ENCODE data around the gene MYBBP1A.

The MYBBP1A gene

DNA sequence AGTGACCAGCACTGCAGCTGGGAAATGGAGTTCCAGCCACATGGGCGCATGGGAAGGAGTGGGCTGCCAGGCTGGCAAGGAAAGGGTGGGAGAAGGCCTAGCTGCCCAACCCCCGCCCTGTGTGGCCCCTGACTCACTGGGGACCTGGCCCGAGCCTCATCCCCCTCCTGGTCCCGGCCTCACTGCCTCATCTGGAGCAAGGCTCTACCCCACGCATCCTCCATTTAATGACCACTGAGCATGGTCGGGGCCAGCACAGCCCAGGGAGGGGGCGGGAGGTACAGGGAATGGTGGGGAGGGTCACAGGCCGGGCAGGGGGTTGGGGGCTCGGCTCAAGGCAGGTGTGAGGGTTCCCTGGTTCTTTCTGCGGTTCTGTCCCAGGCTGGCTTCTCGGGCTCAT is 40.4 kb downstream of the MYBBP1A start:
- DNase-seq = no peak

DNA sequence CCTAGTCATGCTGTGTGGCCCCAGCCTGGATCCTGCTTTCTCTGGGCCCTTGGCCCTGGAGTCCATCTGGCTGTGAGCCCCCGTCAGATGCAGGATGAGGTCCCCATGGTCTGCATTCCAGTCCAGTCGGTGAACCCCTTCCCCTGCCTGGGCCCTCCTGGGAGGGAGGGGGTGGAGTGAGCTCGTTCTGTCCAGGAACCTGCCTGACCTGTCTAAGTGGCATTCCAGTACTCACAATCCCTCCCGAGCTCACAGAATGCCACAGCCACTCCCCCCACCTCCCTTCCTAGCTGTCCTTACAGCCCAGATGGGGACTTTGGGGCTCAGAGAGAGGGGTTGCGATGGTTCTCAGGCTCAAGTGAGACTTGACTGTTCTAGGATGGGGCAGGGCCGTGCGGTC is 41.0 kb downstream of the MYBBP1A start:
- no peak for DNase-seq

DNA sequence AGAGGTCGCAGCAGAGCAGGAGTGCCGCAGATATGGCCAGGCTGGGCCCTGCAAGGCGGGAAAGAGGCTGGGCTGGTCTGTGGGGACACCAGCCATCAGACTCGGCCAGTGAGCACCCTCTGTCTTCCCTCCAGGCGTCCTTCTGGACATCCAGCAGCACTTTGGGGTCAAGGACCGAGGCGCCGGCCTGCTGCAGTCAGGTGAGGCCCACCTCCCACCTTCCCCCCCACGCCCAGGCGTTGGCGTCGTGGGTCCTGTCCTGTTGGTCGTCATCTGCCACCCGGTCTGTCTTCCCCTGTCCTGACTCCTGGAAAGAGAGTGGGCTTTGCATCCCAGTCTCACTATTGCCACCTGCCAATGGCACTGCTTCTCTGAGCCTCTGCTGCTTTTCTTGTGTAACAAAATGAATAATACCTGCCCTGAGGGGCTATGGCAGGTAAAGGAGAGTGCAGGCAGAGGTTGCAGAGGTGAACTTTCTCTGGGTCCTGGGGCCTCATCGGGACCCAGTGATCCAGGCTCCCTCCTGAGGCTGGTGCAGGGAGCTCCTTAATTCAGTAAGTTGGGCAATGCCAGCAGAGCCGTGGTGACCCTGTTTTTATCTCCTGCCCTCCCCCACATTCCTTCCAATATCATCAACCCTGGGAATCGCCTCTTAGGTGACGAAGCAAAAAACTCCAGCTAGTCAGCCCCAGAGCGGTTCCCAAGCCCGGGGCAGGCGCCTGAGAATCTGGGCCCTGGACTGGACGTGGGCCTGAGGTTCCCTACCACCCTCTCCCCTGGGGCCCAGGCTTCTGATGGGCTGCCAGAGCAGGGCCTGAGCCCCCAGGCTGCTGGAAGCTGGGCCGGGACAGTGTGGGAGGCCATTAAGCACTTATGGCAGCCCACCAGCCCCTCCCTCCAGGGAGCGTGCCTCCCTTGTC is 41.8 kb downstream of the MYBBP1A start:
- no peak for DNase-seq

DNA sequence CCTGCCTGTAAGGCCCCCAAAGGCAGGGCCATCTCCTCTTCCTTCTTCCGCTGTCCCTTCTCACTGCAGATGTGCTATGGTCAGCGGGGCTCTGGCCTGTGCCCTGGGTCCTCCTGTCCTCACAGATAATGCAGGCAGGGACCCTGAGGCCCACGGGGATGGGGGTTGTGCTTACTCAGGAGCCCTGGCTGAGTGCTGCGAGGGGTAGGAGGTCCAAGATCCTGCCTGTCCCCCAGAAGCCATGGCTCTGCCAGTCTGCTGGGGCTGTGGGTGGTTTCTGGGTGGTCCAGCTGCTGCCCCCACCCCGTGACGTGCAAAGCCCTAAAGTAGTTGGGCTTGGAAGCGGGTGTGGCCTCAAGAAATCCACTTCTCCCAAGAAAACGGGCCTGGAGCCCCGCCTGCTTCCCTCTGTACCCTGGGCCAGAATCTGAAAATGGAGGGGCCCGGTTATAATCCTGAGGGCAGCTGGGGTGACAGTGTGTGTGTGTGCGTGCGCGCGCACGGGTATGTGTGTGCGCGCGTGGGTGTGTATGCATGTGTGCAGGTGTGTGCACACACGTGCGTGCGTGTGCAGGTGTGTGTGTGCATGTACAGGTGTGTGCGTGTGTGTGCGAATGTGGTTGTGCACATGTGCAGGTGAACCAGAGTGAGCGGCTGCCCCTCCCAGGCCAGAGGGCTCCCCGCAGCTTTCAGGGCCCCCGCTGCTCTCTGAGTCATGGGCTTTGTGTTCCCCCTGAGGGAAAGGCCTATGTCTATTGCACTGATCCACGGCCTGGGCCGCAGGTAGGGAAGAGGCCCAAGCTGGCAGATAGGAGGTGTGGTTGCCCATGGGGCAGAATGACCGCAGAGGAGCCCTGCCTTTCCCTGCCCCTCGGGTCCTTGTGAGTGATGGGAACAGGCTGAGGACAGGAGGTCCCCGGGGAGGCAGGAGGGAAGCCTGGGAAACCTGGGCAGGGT is 42.8 kb downstream of the MYBBP1A start:
- DNase-seq = no peak

DNA sequence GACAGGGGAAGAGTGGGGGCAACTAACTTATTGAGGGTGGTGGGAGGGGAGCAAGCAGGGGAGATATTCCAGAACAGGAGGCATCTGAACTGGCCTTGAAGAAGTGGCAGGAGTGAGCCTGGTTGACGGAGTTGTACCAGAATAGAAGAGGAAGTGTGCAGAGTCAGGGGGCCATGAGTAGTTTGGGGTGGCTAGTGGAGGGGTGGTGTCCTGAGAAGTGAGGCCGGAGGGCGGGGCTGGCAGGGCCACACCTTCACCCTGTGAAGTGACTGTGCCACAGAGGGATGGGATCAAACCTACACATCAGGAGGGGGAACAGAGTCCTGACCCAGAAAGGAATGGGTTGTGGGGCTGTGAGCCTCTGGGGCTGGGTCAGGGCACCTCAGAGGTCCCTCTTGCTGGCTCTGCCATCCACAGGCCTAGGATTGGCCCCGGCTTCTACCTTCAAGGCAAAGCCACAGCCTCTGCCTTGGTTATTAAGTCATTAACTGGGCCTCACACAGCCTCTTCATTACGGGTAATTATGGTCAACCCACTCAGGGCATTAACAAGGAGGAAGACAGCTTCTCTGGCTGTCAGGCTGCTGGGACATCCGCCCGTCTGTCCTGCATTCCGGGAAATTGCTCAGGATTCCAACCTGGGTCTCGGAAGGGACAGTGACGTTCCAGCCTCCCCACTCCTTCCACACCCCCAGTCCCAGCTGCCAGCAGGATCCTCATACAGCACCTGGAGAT is 43.8 kb downstream of the MYBBP1A start:
- no peak for DNase-seq

DNA sequence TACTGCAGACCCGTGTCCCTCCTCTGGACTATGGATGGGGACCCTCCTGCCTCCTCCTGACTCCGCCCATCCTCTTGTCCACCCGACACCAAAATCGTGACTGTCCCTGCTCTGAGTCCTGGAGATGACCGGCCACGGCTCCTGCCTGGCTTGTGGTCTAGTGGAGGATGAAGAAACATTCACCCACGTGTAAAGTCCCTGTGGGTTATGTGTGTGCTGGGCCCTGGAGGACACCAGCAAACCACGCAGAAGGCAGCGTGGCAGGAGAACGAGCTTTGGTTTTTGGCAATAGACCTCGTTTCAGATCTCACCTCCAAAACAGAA is 44.6 kb downstream of the MYBBP1A start:
- DNase-seq = no peak

DNA sequence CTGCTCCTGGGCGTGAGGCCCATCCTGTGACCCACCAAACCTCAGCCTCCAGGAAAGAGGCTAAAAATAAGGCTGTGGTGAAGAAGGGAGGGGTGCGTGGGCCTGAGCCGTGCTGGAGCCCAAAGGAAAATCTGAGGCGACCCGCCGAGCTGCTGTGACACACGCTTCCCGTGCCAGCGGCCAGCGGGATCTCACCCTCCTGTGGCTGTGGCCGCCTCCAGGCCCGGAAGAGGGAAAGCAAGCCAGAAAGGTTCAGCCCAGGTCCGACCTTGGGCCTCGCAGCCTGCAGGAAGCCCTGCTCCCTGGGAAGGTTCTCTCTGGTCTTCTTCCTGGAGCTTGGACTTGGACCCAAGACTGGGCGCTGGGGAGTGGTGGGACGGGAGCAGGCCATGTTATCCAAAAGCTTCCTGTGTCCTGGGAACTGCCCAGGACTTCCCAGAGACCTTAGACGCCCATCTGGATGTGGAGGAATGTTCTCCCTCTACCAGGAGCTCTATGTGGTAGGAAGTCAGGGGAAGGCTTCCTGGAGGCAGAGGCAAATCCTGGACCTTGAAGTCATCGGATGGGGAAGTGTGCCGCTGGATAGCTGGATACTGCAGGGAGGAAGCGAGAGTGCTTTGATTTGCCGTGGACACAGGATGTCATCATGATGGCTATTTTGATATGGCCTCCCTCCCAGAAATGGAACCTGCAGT is 45.1 kb downstream of the MYBBP1A start:
- DNase-seq = no peak

DNA sequence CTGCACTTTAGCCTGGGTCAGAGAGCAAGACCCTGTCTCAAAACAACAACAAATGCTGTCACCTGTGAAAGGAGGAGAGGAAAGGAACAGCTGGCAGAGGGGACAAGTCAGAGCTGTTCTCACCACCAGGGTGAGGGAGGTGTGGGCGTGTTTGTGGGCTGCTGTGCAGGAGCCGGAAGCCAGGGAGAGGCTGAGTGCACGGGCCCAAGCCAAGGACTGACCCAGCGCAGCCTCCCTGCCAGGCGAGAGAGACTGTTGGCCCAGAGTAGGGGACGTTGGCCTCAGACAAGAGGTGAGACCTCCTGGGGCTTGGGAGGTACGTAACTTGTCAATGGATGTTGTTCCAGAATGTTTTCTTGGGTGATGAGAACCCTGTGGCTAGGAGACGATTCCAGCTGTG is 45.8 kb downstream of the MYBBP1A start:
- DNase-seq = no peak

DNA sequence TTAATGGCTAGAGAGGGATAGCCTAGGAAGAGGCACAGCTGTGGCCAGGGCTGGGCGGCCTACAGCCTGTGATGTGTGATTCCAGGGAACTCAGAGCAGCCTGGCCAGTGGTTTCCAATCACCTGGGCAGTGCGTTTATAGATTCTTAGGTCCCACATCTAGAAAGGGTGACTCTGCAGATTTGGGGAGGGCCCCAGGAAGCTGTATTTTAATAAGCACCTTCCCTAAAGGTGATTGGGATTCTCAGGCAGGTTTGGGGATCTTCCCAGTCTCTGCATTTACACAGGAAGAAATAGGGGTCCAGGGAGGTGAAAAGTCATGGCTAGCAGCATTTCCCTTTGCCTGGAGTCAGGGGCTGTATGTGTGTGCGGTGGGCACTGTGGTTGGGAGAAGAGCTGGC is 47.0 kb downstream of the MYBBP1A start:
- DNase-seq = no peak

DNA sequence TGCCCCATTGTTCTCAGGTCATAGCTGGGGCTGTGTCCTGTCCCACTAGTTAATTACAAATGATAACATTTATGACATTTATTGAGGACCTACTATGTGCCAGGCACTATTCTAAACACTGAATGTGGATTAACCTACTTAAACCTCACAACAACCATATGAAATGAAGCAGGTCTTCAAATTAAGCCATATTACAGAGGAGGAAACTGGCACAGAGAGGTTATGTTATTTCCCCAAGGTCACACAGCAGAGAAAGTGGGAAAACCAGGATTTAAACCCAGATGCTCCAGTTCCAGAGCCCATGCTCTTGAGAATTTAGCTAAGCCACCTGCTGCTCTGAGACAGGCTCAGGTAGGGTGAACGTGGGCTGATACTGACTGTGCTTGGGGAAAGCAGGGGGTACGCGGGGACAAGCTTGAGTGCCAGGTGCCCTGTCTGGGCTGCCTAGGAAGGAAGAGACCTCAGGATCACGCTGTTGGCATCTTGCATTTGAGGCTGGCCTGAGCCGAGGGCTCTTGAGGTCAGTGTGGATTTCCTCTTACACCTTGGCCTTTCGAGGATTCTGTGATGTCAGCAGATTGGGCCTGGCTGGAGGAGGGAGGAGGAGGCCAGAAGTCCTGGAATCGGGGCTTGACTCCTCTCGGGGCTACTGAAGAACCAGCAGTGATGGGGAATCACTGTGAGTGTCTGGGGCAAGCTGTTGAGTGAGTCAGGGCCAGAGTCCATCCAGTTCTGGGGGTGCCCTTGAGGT is 47.6 kb downstream of the MYBBP1A start:
- DNase-seq = no peak

DNA sequence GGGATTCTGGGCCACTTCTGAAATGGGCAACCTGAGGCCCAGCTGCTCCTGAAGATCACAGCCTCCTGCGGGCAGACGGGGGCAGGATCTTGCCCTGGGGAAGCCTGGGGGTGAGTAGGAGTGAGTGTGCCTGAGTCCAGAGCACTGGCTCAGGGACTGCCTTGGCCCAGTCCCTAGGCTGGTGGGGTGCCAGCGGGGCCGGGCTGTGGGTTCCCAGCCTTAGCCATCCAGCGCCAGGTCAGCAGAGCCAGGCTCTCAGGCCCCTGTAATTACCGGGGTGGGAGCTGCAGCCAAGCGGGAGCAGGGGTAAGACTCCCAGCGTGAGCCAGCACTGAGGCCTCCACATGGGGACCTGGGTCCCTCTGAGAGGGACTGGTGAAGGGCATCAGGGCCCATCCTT is 48.3 kb downstream of the MYBBP1A start:
- no peak for DNase-seq

DNA sequence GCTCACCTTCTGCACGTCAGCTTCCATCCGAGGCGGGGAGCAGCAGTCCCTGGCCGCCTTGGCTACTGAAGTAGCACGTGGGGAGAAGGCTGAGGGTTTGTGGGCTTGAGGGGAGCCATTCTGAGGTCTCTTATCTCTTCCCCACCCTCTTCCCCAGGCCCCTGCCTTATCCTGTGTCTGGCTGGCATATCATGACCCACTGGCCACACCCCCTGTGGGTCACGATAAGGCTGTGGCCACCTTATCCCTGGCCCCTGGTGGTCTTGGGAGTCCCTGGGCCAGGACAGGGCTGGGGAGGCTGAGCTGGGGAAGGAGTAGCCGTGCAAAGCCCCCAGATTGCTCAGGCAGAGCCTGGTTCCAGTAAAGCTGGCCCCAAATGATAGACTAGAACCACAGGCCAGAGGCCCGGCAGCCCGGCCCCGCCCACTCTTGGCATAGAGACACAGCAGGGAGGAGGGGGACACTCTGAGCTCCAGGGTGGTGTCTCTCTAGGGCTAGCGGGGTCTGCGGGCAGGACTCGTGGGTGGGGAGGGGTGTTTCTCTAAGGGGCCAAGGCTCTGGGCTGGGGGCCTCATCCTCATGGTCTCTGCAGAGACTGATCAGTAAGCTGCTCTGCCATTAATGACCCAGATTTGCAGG is 48.9 kb downstream of the MYBBP1A start:
- DNase-seq = no peak

DNA sequence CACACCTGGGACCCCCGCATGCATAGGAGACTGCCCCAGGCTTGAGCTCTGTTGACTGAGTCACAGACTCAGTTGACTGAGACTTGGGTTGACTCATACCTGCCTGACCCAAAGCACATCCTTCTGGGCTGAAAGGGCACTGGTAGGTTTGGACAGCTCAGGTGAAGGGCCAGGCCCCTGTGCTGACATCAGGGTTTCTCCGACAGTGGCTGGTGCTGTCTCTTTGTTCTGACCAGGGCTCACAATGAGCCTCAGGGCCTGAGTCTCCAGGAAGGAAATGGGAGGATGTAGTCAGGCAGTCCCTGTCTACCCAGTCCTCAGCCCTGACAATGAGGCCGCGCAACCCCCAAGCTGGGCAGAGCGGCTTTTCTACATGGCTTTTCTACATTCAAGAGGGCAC is 50.0 kb downstream of the MYBBP1A start:
- no peak for DNase-seq

DNA sequence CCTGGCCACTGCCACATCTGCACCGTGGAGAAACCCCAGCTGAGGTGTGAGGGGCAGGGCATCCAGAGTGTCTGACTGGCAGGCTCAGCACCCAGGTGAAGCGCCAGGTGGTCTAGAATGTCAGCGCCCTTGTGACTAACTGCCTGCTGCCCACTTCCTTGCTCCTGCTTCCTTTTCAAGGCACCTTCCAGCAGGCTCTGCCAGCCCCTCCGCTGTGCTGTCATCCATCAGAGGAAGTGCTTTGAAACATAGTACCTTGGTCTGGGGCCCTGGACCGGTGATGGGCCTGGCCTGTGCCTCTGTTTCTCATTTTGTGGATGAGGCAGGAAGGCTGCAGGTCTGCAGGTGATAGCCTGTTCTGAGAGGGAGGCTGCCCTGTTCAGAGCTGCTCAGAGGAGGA is 51.0 kb downstream of the MYBBP1A start:
- no peak for DNase-seq

DNA sequence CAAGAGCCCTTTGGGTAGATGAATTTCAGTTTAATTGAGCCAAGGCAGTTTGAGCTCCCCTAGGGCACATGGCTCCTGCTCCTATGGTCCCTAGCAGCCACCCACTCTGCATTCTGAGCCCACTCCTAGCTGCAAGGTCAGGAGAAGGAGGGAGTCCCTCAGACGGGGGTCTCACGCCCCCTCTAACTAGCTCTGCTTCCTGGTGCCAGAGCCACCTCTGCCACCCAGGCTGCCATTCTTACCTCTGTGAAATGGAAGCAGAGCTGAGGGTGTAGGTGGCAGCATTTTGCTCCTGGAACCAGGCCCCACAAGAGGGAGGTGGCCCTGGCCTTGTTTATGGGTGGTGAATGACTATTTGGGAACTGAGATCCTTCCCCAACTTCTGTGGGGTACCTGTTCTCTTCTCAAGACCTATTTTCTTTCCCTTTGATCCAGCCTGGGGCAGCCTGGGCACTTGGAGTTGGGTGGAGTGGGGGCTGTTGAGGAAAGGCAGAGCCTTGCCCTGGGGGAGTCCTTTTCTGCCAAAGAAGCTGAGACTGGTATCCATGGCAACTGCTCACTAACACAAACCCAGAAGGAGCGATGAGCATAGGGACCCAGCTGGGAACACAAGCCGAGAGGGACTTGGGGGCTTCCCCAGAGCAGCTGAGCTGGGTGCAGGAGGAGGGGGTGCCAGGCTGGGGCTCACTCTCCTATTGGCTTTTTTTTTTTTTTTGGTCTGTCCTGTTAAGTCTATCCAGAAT is 51.7 kb downstream of the MYBBP1A start:
- no peak for DNase-seq

DNA sequence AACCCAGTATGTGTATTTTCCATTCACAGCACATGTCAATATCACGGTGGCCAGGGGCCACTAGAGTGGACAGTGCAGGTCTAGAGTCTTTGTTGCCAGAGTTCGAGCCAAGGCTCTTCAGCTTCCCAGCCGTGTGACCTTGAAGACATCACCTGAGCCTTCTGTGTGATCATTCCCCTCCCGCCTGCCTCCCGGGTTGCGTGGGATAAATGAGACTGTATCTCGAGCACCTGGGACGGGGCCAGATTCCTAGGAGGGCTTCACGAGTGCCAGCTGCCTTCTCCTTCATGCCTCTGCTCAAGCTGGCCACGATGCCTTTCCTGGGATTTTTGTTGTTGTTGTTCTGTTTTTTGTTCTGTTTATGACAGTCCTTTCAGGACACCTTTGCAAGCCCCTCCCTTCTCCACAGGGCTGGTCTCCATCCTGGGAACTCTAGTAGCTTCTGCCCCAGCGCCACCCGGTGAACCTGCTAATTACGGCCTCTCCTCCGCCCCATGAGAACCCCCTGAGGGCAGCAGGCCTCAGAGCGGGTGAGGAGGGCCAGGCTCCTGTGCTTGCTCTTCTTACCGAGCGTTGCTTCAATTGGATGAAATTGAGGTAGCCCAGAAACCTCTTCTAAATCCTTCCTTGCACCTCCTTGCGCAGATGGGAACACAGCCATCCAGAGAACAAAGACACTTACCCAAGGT is 52.6 kb downstream of the MYBBP1A start:
- no peak for DNase-seq

DNA sequence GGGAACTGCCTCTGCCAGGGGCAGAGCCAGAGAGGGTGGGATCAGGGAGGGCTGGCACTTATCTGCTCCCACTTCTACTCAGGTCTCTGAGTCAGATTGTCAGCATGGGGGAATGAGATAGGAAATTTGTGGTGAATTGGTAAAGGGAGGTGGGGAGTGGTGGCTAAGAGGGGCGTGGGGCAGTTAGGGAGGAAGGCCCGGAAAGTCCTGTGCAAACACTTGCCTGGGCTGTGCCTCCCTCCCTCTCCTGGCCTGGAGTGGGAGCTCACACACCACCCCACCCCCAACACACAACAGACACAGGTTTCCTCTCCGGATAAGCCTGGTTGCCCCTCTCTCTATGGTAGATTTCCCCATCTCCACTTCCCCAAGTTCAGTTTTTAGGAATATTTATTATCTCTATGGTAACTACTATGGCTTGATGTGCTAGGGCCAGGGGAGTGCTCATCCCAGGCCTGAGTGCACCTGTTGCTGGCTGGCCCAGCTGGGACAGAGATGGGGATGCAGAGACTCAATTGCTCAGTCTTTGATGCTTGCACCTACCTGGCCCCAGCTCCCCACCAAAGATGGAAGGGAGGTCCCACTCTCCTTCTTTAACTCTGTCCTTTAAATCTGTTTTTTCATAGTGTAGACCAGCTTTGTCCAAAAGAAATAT is 53.8 kb downstream of the MYBBP1A start:
- DNase-seq = no peak

DNA sequence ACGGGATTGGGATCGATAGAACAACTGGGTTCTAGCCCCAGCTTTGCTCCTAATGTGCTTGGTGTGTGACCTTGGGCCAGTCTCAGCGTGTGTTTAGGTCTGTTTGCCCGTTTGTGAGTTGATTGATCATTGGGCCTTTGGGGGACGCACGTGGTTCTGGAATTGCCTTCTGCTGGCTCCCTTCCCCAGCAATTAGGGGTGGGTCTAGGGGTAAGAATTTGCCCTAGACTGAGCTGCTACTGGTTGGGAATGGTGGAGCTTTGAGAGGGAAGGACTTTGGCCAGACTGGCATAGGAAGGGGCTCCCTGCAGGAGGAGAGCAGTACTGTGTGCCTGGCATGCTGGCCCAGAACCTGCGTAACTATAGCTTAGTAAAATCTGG is 55.0 kb downstream of the MYBBP1A start:
- DNase-seq = no peak

DNA sequence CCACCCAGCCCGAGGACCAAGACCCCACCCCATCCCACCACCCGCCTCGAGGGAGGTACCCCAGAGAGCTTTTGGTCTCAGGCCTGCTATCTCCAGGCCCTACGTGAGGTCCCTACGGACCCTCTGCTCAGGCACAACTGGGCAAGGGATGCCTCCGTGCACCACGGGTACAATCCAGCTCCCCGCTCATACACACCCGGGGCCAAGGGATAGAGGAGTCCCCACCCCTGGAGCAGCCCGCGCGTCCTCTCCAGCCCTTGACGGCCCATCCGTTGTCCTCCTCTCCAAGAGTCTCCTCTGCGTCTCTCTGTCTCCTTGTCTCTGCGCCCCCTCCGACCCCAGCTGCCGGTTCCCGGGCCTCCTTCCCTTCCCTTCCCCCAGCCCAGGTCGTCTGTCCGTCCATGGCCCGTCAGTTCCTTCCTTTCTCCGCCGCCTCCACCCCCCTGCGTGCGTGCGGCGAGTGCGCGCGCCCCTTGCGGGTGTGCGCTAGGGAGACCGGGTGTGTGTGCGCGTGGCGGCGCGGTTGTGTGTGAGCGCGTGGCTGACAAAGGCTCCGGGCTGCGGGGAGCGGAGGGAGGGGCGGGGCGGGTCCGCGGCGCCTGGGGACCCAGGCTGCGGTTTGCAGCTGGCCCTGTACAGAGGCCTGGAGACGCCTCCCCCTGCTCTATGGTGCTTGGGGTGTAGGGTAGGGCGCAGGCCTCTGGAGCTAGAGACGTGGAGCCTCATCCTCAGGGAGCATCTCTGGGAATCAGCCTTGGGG is 55.6 kb downstream of the MYBBP1A start:
- no peak for DNase-seq
